GM04504 (cell line): ENCODE measurements around the gene AMDHD1.
"Not testable (repeated sequence)": the region's sequence is repeated elsewhere in the genome, so short reads cannot be mapped to it uniquely, and the experiment has no call there.

ENCODE experiments used
- DNase-seq: peaks from one replicate; pipeline ENCODE4 v3.0.0-alpha.2; 2012; ENCODE audit warnings: low read depth

The AMDHD1 gene

GRCh38 chr12:95966287-95966870 lies 23.2 kb downstream of the AMDHD1 start:
- DNase-seq, result no peak

GRCh38 chr12:95967301-95967700 lies 24.2 kb downstream of the AMDHD1 start:
- DNase-seq, result no peak

DNA sequence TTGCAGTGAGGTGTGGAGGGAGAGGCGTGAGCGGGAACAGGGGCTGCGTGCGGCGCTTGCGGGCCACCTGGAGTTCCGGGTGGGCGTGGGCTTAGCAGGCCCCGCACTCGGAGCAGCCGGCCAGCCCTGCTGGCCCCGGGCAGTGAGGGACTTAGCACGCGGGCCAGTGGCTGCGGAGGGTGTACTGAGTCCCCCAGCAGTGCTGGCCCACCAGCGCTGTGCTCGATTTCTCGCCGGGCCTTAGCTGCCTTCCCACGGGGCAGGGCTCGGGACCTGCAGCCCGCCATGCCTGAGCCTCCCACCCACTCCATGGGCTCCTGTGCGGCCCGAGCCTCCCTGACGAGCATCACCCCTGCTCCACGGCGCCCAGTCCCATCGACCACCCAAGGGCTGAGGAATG lies 26.0 kb downstream of the AMDHD1 start:
- not testable (repeated sequence) for DNase-seq

DNA sequence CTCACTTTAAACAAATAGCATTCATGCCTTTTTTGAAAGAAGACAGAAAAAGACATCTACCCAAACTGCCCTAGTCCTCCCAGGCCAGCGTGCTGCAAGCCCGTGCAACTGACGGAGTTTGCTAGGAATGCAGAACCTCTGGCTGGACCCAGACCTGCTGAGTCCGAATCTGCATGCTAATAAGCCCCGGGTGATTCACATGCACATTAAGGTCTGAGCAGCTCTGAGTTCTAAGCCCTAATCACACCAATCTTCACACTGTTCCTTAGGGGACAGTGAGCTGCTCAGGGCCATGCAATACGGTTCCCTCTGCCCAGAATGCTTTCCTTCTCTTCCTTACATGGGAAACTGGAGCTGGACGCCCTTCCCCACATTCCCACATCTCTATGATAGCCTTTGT lies 27.8 kb downstream of the AMDHD1 start:
- DNase-seq, result no peak

GRCh38 chr12:95972832-95973456 lies 29.8 kb downstream of the AMDHD1 start:
- DNase-seq, result no peak

DNA sequence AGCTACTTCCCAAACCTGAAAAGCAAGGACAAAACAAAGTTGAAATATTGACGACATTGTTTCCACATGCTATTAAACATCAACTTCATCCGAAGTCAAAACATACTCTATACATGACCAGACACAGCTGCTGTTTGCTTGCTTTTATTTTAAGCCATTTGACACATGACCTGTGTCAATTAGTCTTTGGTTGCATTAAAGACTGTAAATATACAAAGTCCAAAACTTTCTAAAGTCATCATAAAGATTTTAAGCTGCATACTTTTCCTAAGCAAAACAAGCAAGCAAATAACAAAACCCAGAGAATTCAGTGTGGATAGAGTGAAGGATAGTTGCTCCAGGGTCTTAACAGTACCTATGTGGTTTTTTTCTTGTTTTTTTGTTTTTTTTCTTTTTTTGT lies 31.2 kb downstream of the AMDHD1 start:
- DNase-seq, result no peak

DNA sequence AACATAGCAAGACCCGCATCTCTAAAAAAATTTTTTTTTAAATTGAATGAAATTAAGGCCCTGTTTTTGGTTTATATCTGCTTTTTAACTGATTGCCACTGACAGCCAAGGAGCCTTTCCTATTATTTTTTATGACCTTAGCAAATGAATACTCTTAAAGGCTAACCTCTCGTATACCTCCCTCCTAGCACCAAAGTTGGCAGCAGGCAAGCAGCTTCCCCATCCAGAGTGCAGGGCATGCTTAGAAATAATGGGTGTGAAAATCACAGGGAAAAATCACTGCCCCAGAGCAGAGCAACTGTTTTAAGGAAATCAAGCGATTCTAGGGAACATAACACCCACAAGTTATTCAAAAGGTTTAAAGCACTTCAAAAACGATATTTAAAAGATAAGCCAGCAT lies 32.4 kb downstream of the AMDHD1 start:
- DNase-seq, result no peak

DNA sequence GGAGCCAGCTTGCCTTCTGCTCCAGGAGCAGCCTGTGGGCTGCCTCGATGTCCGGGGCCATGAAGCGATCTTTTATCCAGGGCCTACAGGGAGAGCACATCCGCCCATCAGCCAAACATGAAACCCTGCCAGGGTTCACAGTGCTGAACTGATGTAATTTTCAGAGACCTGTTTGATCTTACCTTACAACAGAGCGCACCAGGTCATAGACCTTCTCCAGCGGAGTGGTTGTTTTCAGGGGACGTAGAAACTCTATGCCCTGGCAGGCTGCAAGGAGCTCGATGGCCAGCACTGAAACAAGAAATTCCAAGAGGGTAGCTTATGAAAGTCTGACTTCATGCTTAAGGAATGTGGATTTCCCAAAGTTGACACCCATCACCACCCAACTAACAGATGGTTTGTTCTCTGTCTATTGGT lies 33.3 kb downstream of the AMDHD1 start:
- no peak for DNase-seq

DNA sequence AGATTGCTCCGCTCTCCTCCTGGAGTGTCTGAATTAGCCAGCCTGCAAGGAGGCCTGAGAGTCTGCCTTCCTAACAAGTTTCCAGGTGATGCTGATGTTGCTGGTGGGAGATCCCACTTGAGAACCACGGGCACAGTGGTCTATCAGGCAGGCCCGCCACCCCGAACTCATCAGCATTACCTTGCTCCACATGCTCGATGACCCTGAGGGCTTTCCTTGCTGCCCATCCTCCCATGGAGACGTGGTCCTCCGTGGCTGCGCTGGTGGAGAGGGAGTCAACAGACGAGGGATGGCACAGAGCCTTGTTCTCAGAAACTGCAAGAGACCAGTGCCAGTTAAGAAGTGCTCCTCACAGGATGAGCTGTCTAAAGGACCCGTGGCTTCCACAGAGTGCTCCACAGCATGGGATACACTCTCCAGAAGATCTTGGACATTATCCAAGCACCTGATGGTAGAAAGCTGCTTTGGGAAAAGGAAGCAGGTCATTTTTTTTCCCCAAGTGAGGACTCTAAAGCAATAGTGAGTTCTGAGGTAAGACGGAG lies 34.7 kb downstream of the AMDHD1 start:
- no peak for DNase-seq

DNA sequence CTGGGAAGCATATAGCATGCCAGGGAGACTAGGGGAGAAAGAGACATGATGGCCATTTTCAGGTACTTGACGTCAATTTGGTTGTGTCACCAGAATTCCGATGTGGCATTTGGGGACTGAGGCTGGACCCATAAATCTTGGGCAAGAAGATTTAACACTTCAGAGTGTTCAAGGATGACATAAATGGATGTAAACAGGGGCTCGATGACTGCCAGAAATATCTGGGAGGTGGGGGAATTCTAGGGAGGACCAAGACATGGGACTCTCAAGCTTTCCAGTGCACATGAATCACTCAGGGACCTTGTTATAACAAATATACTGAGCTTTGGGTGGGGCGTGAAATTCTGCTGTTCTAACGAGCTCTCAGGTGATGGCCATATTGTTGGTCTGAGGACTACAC lies 35.2 kb downstream of the AMDHD1 start:
- DNase-seq, result no peak

DNA sequence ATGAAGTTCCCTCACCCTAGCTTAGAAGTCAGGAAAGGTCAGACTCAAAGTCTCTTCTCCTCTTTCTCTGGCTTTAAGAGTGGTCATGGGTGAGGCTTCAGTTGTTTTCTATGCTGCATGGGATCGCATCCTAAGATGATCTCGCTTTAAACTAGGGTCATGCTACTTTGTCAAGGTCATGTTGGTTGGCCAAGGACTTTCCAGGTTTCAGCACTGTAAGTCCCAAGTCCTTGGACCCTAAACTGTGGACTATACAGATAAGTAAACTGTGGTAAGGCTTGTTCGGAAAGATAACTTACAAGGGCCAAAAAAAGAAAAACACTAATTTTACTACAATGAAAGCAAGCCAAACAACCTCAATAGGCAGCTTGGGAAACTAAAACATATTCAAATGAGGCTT lies 35.6 kb downstream of the AMDHD1 start:
- no peak for DNase-seq

- no peak for DNase-seq
These were observed 37.3 kb downstream of the AMDHD1 start for GRCh38 chr12:95980437-95980836.

- DNase-seq, result no peak
These were observed 39.5 kb downstream of the AMDHD1 start for GRCh38 chr12:95982602-95983001.

DNA sequence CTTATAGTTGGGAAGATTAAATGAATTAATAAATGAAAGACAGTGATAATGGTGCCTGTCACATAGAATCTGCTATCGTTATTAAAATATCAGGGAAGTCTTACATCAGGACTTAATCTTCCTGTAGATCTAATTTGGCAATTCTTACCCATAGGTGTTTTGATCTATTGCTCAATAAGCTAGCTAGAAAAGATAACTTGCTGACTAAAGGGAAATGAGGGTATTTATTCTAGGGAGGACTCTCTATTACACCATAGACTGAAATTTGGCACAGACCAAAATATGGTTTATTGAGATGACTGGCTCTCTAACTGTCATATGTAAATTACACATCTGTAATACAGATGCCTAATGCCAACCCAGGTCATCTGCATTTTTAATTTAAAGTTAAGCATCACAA lies 41.6 kb downstream of the AMDHD1 start:
- DNase-seq, result no peak

GRCh38 chr12:95986635-95987570 lies 43.8 kb downstream of the AMDHD1 start:
- no peak for DNase-seq

DNA sequence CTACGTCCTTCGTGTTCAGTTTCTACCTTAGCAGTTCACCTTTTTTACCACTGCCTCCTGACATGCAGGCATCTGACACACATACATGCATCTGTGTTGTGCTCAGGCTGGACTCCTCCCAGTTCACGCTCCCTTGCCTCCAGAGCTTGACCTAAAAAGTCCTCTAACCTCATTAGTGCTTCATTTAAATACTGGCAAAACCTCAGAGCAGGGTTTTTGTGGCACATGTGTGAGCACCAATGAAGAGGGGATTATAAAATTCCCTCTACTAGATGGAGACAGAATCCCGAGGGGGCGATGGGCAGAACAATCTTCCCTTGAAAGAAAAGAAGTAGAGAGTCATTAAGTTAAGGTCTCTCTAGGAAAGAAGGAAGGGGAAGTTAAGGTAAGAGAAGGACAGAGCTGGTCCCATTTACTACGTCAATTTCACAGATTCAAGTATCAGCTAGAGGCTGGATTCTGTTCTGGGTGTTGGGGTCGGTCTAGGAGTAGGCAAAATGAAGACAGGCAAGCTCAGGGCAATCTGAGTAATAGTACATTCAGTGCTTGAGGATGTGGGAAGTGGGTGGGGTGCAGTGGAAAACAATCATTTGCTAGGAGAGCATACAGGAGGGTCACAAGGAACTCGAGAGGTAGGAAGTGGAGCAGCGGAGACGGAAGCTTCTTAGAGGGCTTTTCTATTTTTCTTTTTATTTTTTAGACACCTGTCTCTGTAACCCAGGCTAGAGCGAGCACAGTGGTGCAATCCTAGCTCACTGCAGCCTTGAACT lies 45.6 kb downstream of the AMDHD1 start:
- no peak for DNase-seq

DNA sequence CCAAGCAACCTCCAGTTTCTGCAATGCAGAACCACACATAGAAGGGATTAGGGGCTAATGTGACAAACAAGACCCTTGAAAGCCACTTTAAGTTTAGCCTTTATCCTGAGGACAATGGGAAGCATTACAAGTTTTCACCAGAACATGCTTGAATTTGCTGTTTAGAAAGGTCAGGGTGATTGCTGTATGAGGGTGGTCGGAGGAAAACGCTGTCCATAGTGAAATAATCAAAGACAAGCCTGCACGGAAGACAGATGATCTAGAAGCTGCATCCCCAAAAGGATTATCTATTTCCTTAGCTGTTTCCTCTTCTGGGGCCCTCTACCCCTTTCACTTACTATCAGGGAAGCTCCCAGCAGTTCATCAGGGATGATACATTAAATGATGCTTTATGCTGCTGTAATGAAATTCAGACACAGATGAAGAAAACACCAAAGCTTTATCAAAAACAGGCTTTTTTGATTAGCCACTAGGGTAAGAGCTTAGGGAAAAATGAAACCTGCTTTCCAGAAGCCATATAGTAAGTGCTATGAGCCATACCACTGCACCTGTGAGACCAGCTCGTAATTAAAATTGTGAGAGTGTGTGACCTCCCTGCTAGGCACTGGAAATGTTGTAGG lies 46.5 kb downstream of the AMDHD1 start:
- no peak for DNase-seq

GRCh38 chr12:95990136-95990535 lies 47.0 kb downstream of the AMDHD1 start:
- no peak for DNase-seq

GRCh38 chr12:95993907-95994306 lies 50.8 kb downstream of the AMDHD1 start:
- no peak for DNase-seq

DNA sequence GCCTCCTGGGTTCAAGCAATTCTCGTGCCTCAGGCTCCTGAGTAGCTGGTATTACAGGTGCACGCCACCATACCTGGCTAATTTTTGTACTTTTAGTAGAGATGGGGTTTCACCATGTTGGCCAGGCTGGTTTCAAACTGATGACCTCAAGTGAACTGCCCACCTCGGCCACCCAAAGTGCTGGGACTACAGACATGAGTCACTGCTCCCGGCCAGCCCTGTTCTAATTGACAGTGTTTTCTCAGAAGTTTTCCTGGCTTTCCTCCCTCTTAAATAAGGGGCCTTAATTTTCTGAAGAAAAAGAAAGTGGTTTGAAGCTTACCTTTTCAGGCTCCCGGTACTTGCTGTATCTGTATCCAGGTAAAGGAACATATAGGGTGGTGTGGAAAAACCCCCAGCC lies 51.3 kb downstream of the AMDHD1 start:
- no peak for DNase-seq

GRCh38 chr12:95995238-95996031 lies 52.3 kb downstream of the AMDHD1 start:
- DNase-seq, result no peak
